ENCODE results near the gene IAH1.
"Not testable (repeated sequence)": the region's sequence is repeated elsewhere in the genome, so short reads cannot be mapped to it uniquely, and the experiment has no call there.

IAH1 gene

GRCh38 chr2:9473985-9474360 lies 378 bp upstream of the IAH1 start:
- no peak for DNase-seq

GRCh38 chr2:9477914-9478313 lies 3.6 kb downstream of the IAH1 start:
- DNase-seq: no peak

- no peak for DNase-seq
Observed at GRCh38 chr2:9478526-9478925, 4.2 kb downstream of the IAH1 start.

GRCh38 chr2:9480157-9480556 lies 5.8 kb downstream of the IAH1 start:
- DNase-seq: no peak

- no peak for DNase-seq
Observed at GRCh38 chr2:9483107-9483506, 8.8 kb downstream of the IAH1 start.

GRCh38 chr2:9484533-9484932 lies 10.2 kb downstream of the IAH1 start:
- no peak for DNase-seq

- DNase-seq: no peak
Observed at GRCh38 chr2:9488583-9489547, 14.5 kb downstream of the IAH1 start.

- no peak for DNase-seq
Observed at GRCh38 chr2:9490789-9491188, 16.4 kb downstream of the IAH1 start.

GRCh38 chr2:9492927-9493326 lies 18.6 kb downstream of the IAH1 start:
- DNase-seq: no peak

GRCh38 chr2:9493478-9493877 lies 19.1 kb downstream of the IAH1 start:
- no peak for DNase-seq

- DNase-seq: no peak
Observed at GRCh38 chr2:9494081-9494480, 19.7 kb downstream of the IAH1 start.

- no peak for DNase-seq
Observed at GRCh38 chr2:9497017-9497416, 22.7 kb downstream of the IAH1 start.

- DNase-seq: no peak
Observed at GRCh38 chr2:9498210-9498609, 23.9 kb downstream of the IAH1 start.

GRCh38 chr2:9508931-9509330 lies 34.6 kb downstream of the IAH1 start:
- no peak for DNase-seq

- not testable (repeated sequence) for DNase-seq
Observed at GRCh38 chr2:9513946-9514345, 39.6 kb downstream of the IAH1 start.

GRCh38 chr2:9517118-9517782 lies 42.9 kb downstream of the IAH1 start:
- no peak for DNase-seq

- DNase-seq: no peak
Observed at GRCh38 chr2:9518163-9518562, 43.8 kb downstream of the IAH1 start.

GRCh38 chr2:9518780-9519179 lies 44.4 kb downstream of the IAH1 start:
- DNase-seq: no peak

GRCh38 chr2:9519250-9519649 lies 44.9 kb downstream of the IAH1 start:
- DNase-seq: no peak

GRCh38 chr2:9524291-9524690 lies 49.9 kb downstream of the IAH1 start:
- DNase-seq: no peak

GRCh38 chr2:9525266-9525665 lies 50.9 kb downstream of the IAH1 start:
- DNase-seq: no peak

GRCh38 chr2:9527995-9528787 lies 53.8 kb downstream of the IAH1 start:
- DNase-seq: no peak

GRCh38 chr2:9532421-9532820 lies 58.1 kb downstream of the IAH1 start:
- no peak for DNase-seq

GRCh38 chr2:9533663-9534062 lies 59.3 kb downstream of the IAH1 start:
- no peak for DNase-seq
